ENCODE measurements around the gene PRCD. TPM values are rescaled to one million over a fixed set of nuclear protein-coding genes. Genes with fewer than 3 reads are reported as not detected.

Gene PRCD
- total and polyA plus RNA-seq, 5 experiments from 2014 or later: 4.0 to 11.4 (median 5.3) TPM

- H3K27me3 Mint-ChIP-seq: peaks cover 0 to 3% (median 0%) of the 10 kb centered on the region in 5 donors
- no peak for DNase-seq
- H3K27ac Mint-ChIP-seq: peak overlapping the region in 1 of 10 donors; percentile 47
- POLR2A ChIA-PET: interaction anchor here (1.5 kb wide), 1 partner anchor 13 kb away, joined by 5 read pairs; no protein-coding TSS in a partner anchor
- peaks cover 0 to 11% (median 3%) of the 10 kb centered on the region in 3 donors for H3K36me3 Mint-ChIP-seq
- no peaks in the 10 kb centered on the region for H3K9me3 Mint-ChIP-seq
- peaks cover 15 to 31% (median 24%) of the 10 kb centered on the region in 4 donors for H3K4me1 Mint-ChIP-seq
- no peak for ATAC-seq
- no peak overlapping the region for H3K4me3 Mint-ChIP-seq
Measured at GRCh38 chr17:76570877-76571471, 31.1 kb downstream of the PRCD start.

- POLR2A ChIA-PET: interaction anchor here (0.5 kb wide), 1 partner anchor 731 kb away, joined by 3 read pairs; no protein-coding TSS in a partner anchor
- no peak overlapping the region for H3K4me3 Mint-ChIP-seq
- H3K27ac Mint-ChIP-seq: peak overlapping the region in 1 of 10 donors; percentile 37
- H3K4me1 Mint-ChIP-seq: peaks cover 7 to 18% (median 14%) of the 10 kb centered on the region in 4 donors
- peaks cover 0 to 3% (median 0%) of the 10 kb centered on the region in 5 donors for H3K27me3 Mint-ChIP-seq
- DNase-seq: no peak
- H3K36me3 Mint-ChIP-seq: no peaks in the 10 kb centered on the region
- ATAC-seq: no peak
- H3K9me3 Mint-ChIP-seq: no peaks in the 10 kb centered on the region
Measured at GRCh38 chr17:76572201-76572910, 32.5 kb downstream of the PRCD start.

DNA sequence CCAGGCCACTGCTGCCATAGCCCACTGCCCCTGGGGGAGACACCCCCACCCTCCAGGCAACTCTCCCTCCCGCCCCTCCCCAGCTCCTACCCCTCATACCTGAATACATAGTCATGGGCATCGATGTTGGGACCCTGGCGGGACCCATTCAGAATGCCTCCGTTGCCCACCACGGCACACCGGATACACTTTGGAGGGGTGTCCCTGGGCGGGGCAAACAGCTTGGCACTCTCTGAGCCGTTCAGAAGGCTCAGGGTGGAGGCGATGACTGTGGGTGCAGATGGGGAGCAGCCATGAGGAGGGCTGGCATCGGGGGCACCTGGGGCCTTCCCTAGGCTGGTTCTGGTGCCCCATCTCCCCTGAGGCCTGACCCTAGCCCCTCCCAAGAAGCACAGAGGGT lies 33.3 kb downstream of the PRCD start:
- ATAC-seq (no peak), DNase-seq (no peak)
- no peaks in the 10 kb centered on the region for H3K9me3 Mint-ChIP-seq
- no peak overlapping the region for H3K4me3 Mint-ChIP-seq
- POLR2A ChIA-PET: no interaction called here
- peaks cover 2 to 10% (median 6%) of the 10 kb centered on the region in 4 donors for H3K4me1 Mint-ChIP-seq
- no peaks in the 10 kb centered on the region for H3K36me3 Mint-ChIP-seq
- H3K27me3 Mint-ChIP-seq: peaks cover 0 to 3% (median 0%) of the 10 kb centered on the region in 5 donors
- no peak overlapping the region for H3K27ac Mint-ChIP-seq

DNA sequence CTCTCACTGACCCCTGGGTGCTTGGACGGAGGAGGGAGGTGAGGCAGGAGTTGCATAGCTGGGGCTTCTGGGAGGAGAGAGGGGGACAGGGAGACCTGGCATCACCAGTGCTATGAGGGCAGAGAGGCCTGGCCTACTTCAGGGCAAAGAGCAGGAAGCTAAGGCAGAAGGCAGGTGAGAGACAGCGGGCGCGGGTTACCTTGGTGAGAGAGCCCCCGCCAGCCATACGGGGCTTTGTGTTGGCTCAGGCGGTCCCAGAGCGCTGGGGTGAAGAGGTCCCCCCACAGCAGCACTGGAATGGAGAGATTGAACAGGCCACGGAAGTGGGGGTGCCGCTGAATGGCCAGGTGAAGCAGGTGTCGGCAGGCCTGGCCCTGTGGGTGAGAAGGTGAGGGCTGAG lies 34.3 kb downstream of the PRCD start:
- Mint-ChIP-seq H3K27ac (peak overlapping the region in 1 of 10 donors; percentile 44), H3K36me3 (no peaks in the 10 kb centered on the region), H3K4me1 (no peaks in the 10 kb centered on the region), H3K4me3 (no peak overlapping the region), H3K27me3 (no peaks in the 10 kb centered on the region), H3K9me3 (no peaks in the 10 kb centered on the region)
- POLR2A ChIA-PET: no interaction called here
- DNase-seq (no peak), ATAC-seq (no peak)

- Mint-ChIP-seq H3K27ac (no peak overlapping the region), H3K9me3 (no peaks in the 10 kb centered on the region), H3K27me3 (no peaks in the 10 kb centered on the region), H3K4me1 (no peaks in the 10 kb centered on the region), H3K4me3 (no peak overlapping the region), H3K36me3 (no peaks in the 10 kb centered on the region)
- POLR2A ChIA-PET: no interaction called here
- no peak for ATAC-seq
- DNase-seq: no peak
Measured at GRCh38 chr17:76575570-76575969, 35.7 kb downstream of the PRCD start.

- Mint-ChIP-seq H3K36me3 (no peaks in the 10 kb centered on the region), H3K4me3 (no peak overlapping the region), H3K27ac (no peak overlapping the region)
Measured at GRCh38 chr17:76576189-76576588, 36.3 kb downstream of the PRCD start.

DNA sequence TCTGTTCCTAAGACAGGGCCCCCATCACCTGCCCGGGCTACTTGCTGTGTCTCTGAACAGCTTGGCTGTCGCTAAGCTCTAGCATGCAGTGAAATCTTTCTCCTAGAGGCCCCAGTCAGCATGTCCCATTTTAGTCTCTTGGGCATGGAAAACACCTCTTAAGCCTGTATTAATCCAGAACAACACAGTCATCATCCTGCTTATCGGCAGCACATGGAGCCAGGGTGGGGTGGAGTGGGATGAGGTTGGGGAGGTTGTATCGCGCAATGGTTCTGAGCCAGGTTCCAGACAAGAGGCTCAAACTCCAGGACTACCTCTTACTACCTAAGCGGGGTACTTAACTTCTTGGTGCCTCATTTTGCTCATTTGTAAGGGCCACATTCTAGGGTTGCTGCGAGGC lies 38.0 kb downstream of the PRCD start:
- POLR2A ChIA-PET: interaction anchor here (1.0 kb wide), 1 partner anchor 20 kb away, joined by 3 read pairs; no protein-coding TSS in a partner anchor
- H3K27me3 Mint-ChIP-seq: peaks cover 0 to 3% (median 0%) of the 10 kb centered on the region in 5 donors
- no peak overlapping the region for H3K4me3 Mint-ChIP-seq
- no peak for ATAC-seq
- H3K27ac Mint-ChIP-seq: no peak overlapping the region
- H3K9me3 Mint-ChIP-seq: no peaks in the 10 kb centered on the region
- DNase-seq: no peak
- no peaks in the 10 kb centered on the region for H3K4me1 Mint-ChIP-seq
- no peaks in the 10 kb centered on the region for H3K36me3 Mint-ChIP-seq

More at GRCh38 chr17:76576189-76576588, 36.3 kb downstream of the PRCD start:
- Mint-ChIP-seq H3K9me3 (no peaks in the 10 kb centered on the region), H3K4me1 (no peaks in the 10 kb centered on the region), H3K27me3 (no peaks in the 10 kb centered on the region)
- POLR2A ChIA-PET: no interaction called here
- ATAC-seq (no peak), DNase-seq (no peak)

GRCh38 chr17:76578376-76578775 lies 38.5 kb downstream of the PRCD start:
- no peak for DNase-seq
- POLR2A ChIA-PET: interaction anchor here (1.0 kb wide), 1 partner anchor 19 kb away, joined by 3 read pairs; no protein-coding TSS in a partner anchor
- ATAC-seq: no peak
- Mint-ChIP-seq H3K27ac (no peak overlapping the region), H3K4me3 (no peak overlapping the region), H3K4me1 (no peaks in the 10 kb centered on the region), H3K27me3 (peaks cover 0 to 3% (median 0%) of the 10 kb centered on the region in 5 donors), H3K36me3 (no peaks in the 10 kb centered on the region), H3K9me3 (no peaks in the 10 kb centered on the region)

GRCh38 chr17:76579281-76579680 lies 39.4 kb downstream of the PRCD start:
- ATAC-seq (no peak), DNase-seq (no peak)
- H3K27me3 Mint-ChIP-seq: peaks cover 0 to 8% (median 5%) of the 10 kb centered on the region in 5 donors
- POLR2A ChIA-PET: no interaction called here
- peaks cover 0 to 3% (median 0%) of the 10 kb centered on the region in 4 donors for H3K4me1 Mint-ChIP-seq
- no peaks in the 10 kb centered on the region for H3K9me3 Mint-ChIP-seq
- H3K4me3 Mint-ChIP-seq: no peak overlapping the region
- H3K27ac Mint-ChIP-seq: no peak overlapping the region
- H3K36me3 Mint-ChIP-seq: no peaks in the 10 kb centered on the region

- H3K9me3 Mint-ChIP-seq: no peaks in the 10 kb centered on the region
- no peak for DNase-seq
- H3K36me3 Mint-ChIP-seq: no peaks in the 10 kb centered on the region
- H3K27ac Mint-ChIP-seq: no peak overlapping the region
- peaks cover under 1 to 21% (median 8%) of the 10 kb centered on the region in 5 donors for H3K27me3 Mint-ChIP-seq
- POLR2A ChIA-PET: no interaction called here
- H3K4me3 Mint-ChIP-seq: no peak overlapping the region
- no peak for ATAC-seq
- peaks cover 0 to 11% (median 3%) of the 10 kb centered on the region in 4 donors for H3K4me1 Mint-ChIP-seq
Measured at GRCh38 chr17:76581515-76581914, 41.7 kb downstream of the PRCD start.

DNA sequence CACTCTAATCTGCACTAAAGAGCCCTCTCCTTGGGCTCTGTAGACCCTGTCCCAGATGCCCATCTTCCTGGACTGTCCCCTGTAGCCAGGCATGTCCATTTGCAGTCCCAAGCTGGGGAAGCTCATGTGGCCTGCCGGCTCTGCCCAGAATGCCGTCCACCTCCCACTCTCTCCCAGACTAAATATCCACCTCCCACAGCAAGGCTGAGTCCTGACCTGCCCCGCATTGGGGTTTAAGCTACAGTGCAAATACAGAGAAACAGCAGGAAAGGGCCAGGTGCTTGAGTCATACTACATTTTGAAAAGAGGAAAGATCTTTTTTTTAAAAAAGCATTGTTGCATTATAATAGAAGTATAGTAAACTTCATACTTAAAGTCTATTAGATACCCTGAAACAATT lies 42.8 kb downstream of the PRCD start:
- no peaks in the 10 kb centered on the region for H3K36me3 Mint-ChIP-seq
- H3K4me3 Mint-ChIP-seq: no peak overlapping the region
- no peaks in the 10 kb centered on the region for H3K9me3 Mint-ChIP-seq
- H3K4me1 Mint-ChIP-seq: peaks cover 3 to 17% (median 12%) of the 10 kb centered on the region in 4 donors
- H3K27me3 Mint-ChIP-seq: peaks cover 12 to 30% (median 15%) of the 10 kb centered on the region in 5 donors
- POLR2A ChIA-PET: interaction anchor here (0.7 to 1.0 kb wide), 3 partner anchors 15 to 1066 kb away, joined by 4 to 5 read pairs (median 4); partner anchors contain the start of gene TSEN54
- DNase-seq (no peak), ATAC-seq (no peak)
- H3K27ac Mint-ChIP-seq: no peak overlapping the region

DNA sequence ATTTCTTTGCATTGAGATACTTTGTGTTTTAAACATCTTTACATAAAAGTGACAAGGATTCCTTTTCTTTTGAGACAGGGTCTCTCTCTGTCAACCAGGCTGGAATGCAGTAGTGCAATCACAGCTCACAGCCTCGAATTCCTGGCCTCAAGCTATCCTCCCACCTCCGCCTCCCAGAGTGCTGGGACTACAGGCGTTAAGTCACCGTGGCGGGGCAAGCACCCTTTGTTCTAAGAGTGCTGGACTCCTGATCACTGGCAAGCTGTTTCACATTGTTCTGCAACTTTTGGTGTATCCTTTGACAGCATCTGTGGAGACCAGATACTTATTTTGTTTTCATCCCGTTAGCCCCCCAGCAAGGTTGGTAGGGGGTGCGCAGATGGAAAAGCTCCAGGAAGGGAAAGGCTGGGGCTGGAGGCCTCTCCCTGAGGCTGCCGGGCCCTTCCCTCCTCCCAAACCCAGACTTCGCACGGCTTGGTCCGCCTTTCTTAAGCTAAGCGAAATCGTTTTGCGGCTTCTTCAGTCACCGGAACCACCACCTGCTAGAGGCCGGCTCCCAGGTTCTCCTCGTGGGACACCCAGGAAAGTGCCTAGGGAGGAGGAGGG lies 44.7 kb downstream of the PRCD start:
- POLR2A ChIA-PET: interaction anchor here (1.1 kb wide), 1 partner anchor 26 kb away, joined by 4 read pairs; no protein-coding TSS in a partner anchor
- no peak for DNase-seq
- Mint-ChIP-seq H3K4me1 (peaks cover 3 to 17% (median 12%) of the 10 kb centered on the region in 4 donors), H3K36me3 (peaks cover 2 to 9% (median 7%) of the 10 kb centered on the region in 3 donors), H3K9me3 (peaks cover 0 to 8% (median 2%) of the 10 kb centered on the region in 9 donors), H3K27me3 (peaks cover 28 to 46% (median 31%) of the 10 kb centered on the region in 5 donors), H3K4me3 (peak overlapping the region; percentile 36 to 78 (median 71)), H3K27ac (no peak overlapping the region)
- ATAC-seq: no peak
